KMS-11 (cell line): ENCODE data around the gene PYGL.

Experiments used
- H2AFZ ChIP-seq: fragments of 200-600 bp; sonication (generic); 2 replicates; pipeline ENCODE4 v1.6.1; 2016; ENCODE audit warnings: antibody characterized with exemption, mixed run types, low read depth
- H3K27ac ChIP-seq: fragments of 200-600 bp; sonication (generic); 2 replicates; pipeline ENCODE4 v1.6.1; 2016; ENCODE audit warnings: mild to moderate bottlenecking, mixed run types
- H3K27me3 ChIP-seq: fragments of 200-600 bp; sonication (generic); 2 replicates; pipeline ENCODE4 v1.6.1; 2017; ENCODE audit warnings: mild to moderate bottlenecking, low read depth, mixed run types, moderate library complexity; ENCODE audit not compliant: insufficient read depth
- H3K36me3 ChIP-seq: fragments of 200-600 bp; sonication (generic); 2 replicates; pipeline ENCODE4 v1.6.1; 2017; ENCODE audit warnings: mild to moderate bottlenecking, mixed run types; ENCODE audit not compliant: insufficient read depth
- H3K4me1 ChIP-seq: fragments of 200-600 bp; sonication (generic); 2 replicates; pipeline ENCODE4 v1.6.1; 2016; ENCODE audit warnings: mild to moderate bottlenecking, low read depth, mixed run types; ENCODE audit not compliant: poor library complexity, severe bottlenecking
- H3K4me2 ChIP-seq: fragments of 200-600 bp; sonication (generic); 2 replicates; pipeline ENCODE4 v1.7.0; 2016; ENCODE audit warnings: mild to moderate bottlenecking, mixed run types
- H3K4me3 ChIP-seq: fragments of 200-600 bp; sonication (generic); IDR thresholded peaks from 2 replicates; pipeline ENCODE4 v1.6.1; 2017; ENCODE audit warnings: low read depth, low read length, mixed read lengths; ENCODE audit not compliant: insufficient read depth
- H3K79me2 ChIP-seq: fragments of 200-600 bp; sonication (generic); 2 replicates; pipeline ENCODE4 v1.6.1; 2016; ENCODE audit warnings: low read depth, mixed run types; ENCODE audit not compliant: insufficient read depth
- H3K9ac ChIP-seq: fragments of 200-600 bp; sonication (generic); 2 replicates; pipeline ENCODE4 v1.6.1; 2016; ENCODE audit warnings: mild to moderate bottlenecking, mixed run types
- H4K20me1 ChIP-seq: fragments of 200-600 bp; sonication (generic); 2 replicates; pipeline ENCODE4 v1.6.1; 2016; ENCODE audit warnings: mild to moderate bottlenecking, mixed run types; ENCODE audit not compliant: insufficient read depth
- TF ChIP-seq, protein P1 (sequence below): fragments of 200-600 bp; sonication (generic); conservative IDR thresholded peaks from 2 replicates; pipeline ENCODE4 v1.6.1; 2017; ENCODE audit warnings: low read depth, mild to moderate bottlenecking, antibody characterized with exemption, low read length, moderate library complexity, mixed read lengths

The PYGL gene

DNA sequence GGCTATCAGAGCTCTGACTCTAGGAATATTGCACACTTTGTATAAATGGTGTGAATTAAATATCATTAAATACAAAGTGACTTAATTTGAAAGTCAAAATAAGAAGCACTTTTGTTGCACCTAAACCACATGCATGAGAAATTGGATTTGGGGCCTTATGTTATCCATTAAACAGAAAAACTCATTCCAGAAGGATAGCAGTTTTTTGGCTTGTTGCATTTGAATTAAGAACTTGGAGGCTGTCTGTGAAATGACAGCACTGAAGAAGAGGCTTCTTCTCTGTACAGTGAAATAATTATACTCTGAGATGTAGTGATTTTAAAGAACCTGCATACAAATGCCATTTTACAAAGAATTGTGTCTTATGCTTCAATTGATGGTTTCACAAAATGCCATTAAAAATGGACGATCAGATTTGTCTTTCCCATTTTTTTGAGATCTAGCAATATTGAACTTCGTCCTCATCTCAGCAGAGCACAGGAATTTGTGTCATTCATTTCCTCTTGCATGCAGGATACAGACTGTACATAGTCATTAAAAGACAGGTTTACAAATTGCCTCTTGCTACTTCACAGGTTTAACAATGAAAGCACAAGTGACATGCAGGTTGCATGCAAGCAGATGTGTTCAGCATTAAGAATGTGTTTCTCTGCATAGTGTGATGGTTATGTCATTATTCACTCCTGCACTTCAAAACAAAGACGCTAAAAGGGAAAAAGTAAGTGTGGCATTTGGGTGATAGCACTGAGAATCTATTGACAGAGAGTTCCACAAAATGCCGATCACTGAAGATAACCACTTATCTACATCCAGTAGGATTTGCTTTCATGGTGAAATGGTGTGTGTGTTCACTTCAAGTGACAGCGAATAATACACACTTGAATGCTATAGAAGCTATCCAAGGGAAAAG, 35.9 kb upstream of the PYGL start:
- no peaks in the 10 kb centered on the region for H3K79me2 ChIP-seq

DNA sequence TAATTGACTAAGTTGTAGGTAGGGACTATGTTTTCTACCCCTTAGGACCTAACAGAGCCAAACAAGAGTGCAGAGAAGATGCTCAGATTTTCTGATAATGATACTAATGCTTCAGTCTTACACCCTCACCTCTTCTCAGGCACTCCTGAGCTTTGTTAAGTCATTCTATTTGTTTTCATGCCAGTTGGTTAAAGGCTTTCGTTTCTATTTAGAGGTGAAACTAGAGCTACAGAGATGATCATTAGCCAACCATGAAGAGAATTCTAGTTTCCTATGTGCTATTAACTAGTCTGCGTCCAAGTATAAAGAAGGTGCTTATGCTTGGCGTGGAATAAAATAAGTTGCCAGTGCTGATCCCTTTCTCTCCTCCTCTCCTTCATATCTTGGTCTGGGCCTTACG, 34.6 kb upstream of the PYGL start:
- TF ChIP-seq, protein P1, sequence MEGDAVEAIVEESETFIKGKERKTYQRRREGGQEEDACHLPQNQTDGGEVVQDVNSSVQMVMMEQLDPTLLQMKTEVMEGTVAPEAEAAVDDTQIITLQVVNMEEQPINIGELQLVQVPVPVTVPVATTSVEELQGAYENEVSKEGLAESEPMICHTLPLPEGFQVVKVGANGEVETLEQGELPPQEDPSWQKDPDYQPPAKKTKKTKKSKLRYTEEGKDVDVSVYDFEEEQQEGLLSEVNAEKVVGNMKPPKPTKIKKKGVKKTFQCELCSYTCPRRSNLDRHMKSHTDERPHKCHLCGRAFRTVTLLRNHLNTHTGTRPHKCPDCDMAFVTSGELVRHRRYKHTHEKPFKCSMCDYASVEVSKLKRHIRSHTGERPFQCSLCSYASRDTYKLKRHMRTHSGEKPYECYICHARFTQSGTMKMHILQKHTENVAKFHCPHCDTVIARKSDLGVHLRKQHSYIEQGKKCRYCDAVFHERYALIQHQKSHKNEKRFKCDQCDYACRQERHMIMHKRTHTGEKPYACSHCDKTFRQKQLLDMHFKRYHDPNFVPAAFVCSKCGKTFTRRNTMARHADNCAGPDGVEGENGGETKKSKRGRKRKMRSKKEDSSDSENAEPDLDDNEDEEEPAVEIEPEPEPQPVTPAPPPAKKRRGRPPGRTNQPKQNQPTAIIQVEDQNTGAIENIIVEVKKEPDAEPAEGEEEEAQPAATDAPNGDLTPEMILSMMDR, result no peak

More for the DNA sequence above, 35.9 kb upstream of the PYGL start:
- no peaks in the 10 kb centered on the region for H3K36me3 ChIP-seq
- H3K4me3 ChIP-seq, result no peak overlapping the region
- H3K27ac ChIP-seq, result no peak overlapping the region
- H2AFZ ChIP-seq, result no peak overlapping the region
- no peaks in the 10 kb centered on the region for H4K20me1 ChIP-seq
- no peak overlapping the region for H3K9ac ChIP-seq
- no peak overlapping the region for H3K4me2 ChIP-seq
- H3K27me3 ChIP-seq, result no peaks in the 10 kb centered on the region
- TF ChIP-seq, protein P1, result no peak
- no peaks in the 10 kb centered on the region for H3K4me1 ChIP-seq

DNA sequence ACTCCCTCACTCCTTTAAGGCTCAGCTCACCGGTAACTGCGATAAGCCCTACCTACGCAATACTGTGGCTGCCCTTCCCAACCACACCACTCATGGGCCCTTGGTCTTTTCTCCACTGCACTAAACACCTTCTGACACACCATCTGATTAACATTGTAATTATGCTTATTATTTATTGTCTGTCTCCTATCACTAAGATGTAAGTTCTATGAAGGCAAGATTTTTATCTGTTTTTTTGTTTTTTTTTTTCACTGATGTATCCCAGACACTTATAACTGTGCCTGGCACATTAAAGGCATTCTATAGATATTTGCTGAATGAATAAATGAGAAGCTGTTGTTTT, 34.2 kb upstream of the PYGL start:
- no peak overlapping the region for H3K9ac ChIP-seq
- H2AFZ ChIP-seq, result no peak overlapping the region
- TF ChIP-seq, protein P1, result no peak
- H3K79me2 ChIP-seq, result no peaks in the 10 kb centered on the region
- no peaks in the 10 kb centered on the region for H3K27me3 ChIP-seq
- H3K4me3 ChIP-seq, result no peak overlapping the region
- no peaks in the 10 kb centered on the region for H3K4me1 ChIP-seq
- H4K20me1 ChIP-seq, result no peaks in the 10 kb centered on the region
- no peak overlapping the region for H3K27ac ChIP-seq
- H3K36me3 ChIP-seq, result no peaks in the 10 kb centered on the region
- no peak overlapping the region for H3K4me2 ChIP-seq

More for the DNA sequence above, 34.6 kb upstream of the PYGL start:
- H3K9ac ChIP-seq, result no peak overlapping the region
- no peak overlapping the region for H3K4me2 ChIP-seq
- H2AFZ ChIP-seq, result no peak overlapping the region
- H3K4me3 ChIP-seq, result no peak overlapping the region
- no peaks in the 10 kb centered on the region for H3K79me2 ChIP-seq
- no peaks in the 10 kb centered on the region for H3K36me3 ChIP-seq
- no peak overlapping the region for H3K27ac ChIP-seq
- H4K20me1 ChIP-seq, result no peaks in the 10 kb centered on the region
- no peaks in the 10 kb centered on the region for H3K27me3 ChIP-seq
- H3K4me1 ChIP-seq, result no peaks in the 10 kb centered on the region

DNA sequence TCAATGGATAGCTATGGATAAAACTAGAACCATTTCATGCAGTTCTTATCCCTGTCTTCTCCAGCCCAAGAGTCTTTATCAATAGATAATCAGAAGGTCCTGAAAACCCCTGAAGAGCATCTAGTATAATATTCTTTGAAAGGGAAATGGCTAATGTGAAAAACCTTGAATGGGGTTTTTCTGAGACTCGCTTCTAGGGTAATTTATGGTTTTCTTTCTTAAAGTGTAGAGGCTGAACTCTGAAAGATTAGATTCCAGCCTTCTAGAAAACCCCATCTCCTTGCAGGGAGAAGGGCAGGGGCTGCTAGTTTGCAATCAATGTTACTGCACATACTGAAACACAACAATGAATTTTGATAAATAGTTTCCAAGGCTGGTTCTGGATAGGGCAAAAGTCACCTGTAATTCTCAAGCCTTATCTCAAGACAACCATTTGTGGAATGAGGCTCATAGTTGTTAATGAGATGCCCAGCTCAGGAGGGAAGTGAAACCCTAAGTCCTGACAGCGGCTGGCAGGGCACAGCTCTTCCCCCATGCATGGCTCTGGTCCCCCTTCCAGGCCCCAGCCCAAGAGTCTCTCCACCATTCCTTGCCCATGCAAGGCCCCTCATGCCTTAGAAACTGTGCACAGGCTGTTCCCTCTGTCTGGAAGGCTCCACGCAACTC, 33.7 kb upstream of the PYGL start:
- H3K27me3 ChIP-seq, result no peaks in the 10 kb centered on the region
- no peak overlapping the region for H3K4me3 ChIP-seq
- no peaks in the 10 kb centered on the region for H3K36me3 ChIP-seq
- TF ChIP-seq, protein P1, result no peak
- no peaks in the 10 kb centered on the region for H3K4me1 ChIP-seq
- no peak overlapping the region for H3K9ac ChIP-seq
- H4K20me1 ChIP-seq, result no peaks in the 10 kb centered on the region
- H3K27ac ChIP-seq, result no peak overlapping the region
- no peak overlapping the region for H3K4me2 ChIP-seq
- H3K79me2 ChIP-seq, result no peaks in the 10 kb centered on the region
- no peak overlapping the region for H2AFZ ChIP-seq
